DND-41 (cell line): ENCODE data around the gene EPDR1.

Experiments used
- CTCF ChIP-seq: IDR thresholded peaks from 2 replicates; pipeline ENCODE4 v1.5.1; 2012; ENCODE audit warnings: borderline replicate concordance, low read length, moderate library complexity, mild to moderate bottlenecking; ENCODE audit not compliant: poor library complexity, severe bottlenecking; ENCODE audit errors: extremely low read depth
- EZH2 ChIP-seq: IDR thresholded peaks from 3 replicates; pipeline ENCODE4 v1.6.1; 2012; ENCODE audit warnings: borderline replicate concordance, low read depth, mild to moderate bottlenecking, moderate library complexity, low read length, inconsistent platforms; ENCODE audit not compliant: severe bottlenecking

- TF ChIP-seq CTCF, result no peak
- TF ChIP-seq EZH2, result no peak
Measured at GRCh38 chr7:37899712-37900247, 20.7 kb upstream of the EPDR1 start.
